DOHH2 (cell line): ENCODE measurements around the gene PPP1R36.

Experiments used
- EZH2phosphoT487 ChIP-seq: fragments of 200-600 bp; sonication (generic); IDR thresholded peaks from 2 replicates; pipeline ENCODE4 v1.6.1; 2017; ENCODE audit warnings: borderline replicate concordance, mild to moderate bottlenecking, antibody characterized with exemption, low read length, moderate library complexity, mixed read lengths
- TF ChIP-seq, protein P1 (sequence below): fragments of 200-600 bp; sonication (generic); IDR thresholded peaks from one replicate; pipeline ENCODE4 v1.5.1; 2014; ENCODE audit warnings: antibody characterized with exemption, mild to moderate bottlenecking, low read depth, low read length; ENCODE audit not compliant: poor library complexity, severe bottlenecking

- TF ChIP-seq, protein P1, sequence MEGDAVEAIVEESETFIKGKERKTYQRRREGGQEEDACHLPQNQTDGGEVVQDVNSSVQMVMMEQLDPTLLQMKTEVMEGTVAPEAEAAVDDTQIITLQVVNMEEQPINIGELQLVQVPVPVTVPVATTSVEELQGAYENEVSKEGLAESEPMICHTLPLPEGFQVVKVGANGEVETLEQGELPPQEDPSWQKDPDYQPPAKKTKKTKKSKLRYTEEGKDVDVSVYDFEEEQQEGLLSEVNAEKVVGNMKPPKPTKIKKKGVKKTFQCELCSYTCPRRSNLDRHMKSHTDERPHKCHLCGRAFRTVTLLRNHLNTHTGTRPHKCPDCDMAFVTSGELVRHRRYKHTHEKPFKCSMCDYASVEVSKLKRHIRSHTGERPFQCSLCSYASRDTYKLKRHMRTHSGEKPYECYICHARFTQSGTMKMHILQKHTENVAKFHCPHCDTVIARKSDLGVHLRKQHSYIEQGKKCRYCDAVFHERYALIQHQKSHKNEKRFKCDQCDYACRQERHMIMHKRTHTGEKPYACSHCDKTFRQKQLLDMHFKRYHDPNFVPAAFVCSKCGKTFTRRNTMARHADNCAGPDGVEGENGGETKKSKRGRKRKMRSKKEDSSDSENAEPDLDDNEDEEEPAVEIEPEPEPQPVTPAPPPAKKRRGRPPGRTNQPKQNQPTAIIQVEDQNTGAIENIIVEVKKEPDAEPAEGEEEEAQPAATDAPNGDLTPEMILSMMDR, result no peak
- no peak for TF ChIP-seq EZH2phosphoT487
These were observed 12.7 kb downstream of the PPP1R36 start for GRCh38 chr14:64562436-64562835.
